GM19043 (cell line): Measurements from ENCODE around the gene KMT2B.
"Not testable (repeated sequence)": the region's sequence is repeated elsewhere in the genome, so short reads cannot be mapped to it uniquely, and the experiment has no call there.

Experiments
- ATAC-seq: cut with Tn5 transposase; IDR thresholded peaks from one replicate; pipeline ENCODE4 v1.9.1; 2021; ENCODE audit warnings: low read depth; ENCODE audit not compliant: unreplicated experiment

The KMT2B gene

DNA sequence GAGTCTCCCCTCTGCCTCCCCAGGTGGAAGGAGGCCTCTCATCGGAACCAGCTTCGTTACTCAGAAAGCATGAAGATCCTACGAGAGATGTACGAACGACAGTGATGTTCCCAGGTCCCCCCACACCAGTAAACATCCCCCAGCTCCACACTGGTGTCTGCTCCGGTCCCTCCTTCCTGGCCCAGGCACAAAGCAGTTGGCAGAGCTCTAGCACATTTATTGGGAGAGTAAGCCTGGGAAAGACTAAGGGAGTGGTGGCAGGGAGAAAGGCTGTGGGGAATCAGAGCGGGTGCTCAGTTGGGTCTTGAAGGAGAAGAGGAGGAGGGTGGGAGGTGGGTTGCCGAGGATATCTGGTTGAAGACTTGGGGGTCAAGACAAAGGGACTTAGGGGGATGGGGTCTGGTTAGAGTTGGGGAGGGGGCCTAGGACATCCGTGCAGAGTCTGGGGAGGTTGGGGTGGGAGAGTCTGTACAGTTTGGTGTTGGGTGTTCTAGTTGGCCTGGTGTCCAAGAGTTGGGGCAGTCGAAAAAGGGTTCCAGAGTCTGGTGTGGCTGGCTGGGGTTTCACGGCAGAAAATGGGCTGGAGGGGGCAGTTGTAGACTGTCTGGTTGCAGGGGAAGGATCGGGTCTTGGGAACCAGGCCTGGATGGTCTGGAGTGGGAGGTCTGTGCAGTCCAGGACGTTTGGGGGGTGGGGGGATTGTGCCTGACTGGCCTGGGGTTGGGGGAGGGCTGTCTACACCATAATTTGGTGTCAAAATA, 36.7 kb downstream of the KMT2B start:
- no peak for ATAC-seq

DNA sequence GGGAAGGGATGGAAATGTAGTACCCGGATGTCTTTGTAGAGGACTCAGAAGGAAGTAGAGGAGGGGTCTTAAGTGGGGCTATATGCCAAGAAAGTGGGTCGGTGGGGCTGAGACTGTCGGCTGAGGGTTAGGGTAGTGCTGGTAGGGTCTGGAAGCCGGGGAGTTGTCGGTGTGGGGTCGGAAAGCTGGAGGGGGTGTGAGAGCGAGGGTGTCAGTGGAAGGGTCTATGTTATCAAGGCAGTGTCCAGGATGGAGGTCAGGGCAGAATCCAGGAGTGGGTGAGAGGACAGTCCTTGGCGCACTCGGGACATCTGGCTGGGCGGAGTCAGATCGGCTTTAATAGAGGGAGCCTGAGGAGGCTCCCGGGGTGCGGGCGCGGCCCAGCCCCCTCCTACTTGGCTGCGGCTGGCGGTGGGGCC, 37.3 kb downstream of the KMT2B start:
- no peak for ATAC-seq

DNA sequence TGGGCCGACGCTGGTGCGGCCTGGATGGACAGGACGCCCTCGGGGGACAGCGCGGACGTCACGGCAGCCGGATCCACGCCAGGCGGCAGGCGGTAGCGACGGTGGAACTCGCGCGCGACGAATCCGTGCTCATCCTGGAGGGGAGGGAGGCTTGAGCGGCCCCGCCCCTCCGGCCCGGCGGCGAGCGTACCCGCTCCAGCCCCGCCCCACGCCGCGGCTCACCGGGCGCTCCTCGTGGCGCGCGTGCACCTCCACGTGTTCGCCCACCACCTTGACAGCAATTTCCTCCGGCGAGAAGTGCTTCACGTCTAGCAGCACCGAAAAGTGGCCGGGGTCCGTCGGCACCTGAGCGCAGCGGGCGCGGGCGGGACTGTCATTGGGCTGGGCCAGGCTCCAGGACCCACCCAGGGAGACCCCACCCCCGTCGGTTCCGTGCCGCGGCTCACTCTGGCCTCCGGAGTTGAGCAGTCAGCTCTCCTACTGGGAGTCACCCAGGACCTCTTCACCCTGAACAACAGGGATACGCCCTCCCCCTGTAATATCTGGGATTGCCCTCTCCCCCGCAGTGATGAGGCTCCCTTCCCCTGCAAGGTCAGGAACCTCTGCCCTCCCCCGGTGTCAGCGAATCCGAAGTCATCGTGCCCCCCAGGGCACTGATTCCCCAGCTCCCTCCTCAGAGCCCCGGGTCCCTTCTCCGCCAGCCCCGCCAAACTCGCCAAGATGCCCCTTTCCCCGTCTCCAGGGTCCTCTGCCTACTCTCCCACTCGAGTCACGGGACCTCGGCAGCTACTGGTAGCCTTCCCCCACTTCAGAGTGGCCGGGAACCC, 38.0 kb downstream of the KMT2B start:
- no peak for ATAC-seq

DNA sequence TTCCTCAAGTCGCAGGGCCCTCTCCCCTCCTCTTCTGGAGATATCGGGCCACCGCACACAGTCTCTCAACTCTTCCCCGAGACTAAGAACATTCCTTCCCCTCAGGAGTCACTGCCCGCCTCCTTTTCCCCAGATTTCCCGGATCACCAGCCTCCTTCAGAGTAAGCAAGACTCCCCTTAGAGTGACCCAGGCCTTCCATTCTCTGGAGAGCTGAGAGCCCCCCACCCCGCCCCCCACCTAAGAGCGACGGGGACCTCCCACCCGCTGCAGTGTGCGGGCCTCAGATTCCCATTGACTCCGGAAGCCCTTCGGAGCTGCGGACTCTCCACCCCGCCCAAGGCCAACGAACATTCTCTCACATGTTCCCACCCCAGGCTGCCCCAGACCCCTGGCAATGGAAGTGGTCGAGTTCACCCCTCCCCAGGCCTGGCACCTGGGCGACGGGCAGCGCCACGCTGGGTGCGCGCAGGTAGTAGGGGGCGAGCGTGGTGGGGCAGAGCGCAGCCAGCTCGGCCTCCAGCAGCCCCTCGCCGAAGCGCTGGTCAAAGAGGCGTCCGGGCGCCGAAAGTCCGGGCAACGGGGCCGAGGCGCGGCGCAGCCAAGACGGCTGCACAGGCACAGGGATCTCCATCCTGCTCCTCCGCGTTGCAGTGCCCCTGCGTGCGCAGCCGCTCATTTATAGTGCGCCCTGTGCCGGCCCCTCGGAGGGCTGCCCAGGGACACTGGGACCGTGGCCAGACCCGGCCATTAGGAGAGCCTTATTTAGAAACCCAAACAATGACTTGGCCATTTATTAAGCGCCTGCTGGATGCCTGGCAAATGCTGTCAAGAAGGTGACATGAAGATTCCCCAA, 38.8 kb downstream of the KMT2B start, which contains the start of gene HSPB6:
Gene HSPB6 (minus strand): TSS at position 653 of the 854 bp plus-strand sequence. CDS start 21 bp downstream, at position 632.
- no peak for ATAC-seq

DNA sequence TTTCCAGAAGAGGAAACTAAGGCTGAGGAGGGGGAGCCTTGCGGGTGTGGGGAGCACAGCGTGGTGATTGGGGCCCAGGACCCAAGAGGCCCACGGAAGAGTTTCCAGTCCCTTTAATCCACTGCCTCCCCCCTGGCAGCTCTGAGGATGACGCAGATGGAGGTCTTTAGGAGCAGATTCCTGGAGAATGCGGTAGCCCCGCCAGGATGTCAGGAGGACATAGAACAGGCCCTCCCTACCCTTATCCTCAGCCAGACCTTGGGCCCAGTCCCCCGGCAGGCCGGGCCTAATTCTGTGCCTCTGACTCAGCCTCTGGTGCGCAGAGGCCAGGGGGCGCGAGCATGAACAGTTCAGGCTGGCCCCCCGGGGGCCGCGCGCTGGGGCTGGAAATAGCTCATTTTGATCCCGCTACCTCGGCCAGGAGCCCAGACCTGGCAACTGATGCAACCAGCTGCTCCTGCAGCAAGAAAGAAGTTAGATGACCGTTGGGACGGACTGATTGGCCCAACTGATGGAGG, 39.5 kb downstream of the KMT2B start:
- no peak for ATAC-seq

DNA sequence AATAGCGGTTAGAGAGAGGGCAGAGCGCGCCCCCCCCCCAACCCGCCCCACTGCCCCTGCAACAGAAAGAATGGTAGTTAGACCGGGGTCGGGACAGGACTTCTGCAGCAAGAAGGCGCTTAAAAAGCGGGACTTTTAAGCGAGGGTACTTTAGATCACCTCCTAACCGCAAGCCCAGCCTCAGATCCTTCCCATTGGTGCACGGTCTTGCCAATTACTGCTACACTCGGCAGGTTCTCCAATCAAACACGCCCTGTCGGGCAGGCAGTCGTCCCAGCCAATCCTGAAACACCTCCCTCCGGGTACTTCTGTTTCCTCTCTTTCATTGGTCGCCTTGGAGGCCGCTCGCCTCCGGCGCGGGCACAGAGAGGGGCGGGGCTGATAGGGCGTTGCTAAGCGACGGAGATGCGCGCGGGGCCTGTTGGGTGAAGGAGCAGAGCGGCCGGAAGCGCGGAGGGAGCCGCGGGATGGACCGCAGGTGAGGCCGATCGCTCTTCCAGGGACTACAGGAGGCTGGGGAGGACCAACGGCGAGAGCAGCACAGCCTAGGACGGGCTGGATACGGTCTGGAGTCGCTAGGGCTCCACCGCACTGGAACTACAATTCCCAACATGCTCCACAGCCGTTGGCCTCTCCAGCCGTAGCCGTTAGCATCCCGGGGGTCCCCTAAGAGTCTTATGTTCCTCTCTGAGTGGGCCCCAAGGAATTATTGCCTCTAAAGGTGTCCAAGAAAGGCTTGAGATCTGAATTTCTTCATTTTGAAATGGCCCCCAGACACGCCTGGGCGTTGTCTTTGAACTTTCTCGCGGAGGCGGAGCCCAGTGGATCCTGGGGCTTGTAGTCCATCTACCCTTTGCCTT, 40.2 kb downstream of the KMT2B start, which contains the start of gene PROSER3:
Gene PROSER3 (plus strand): TSS at position 428 of the 860 bp plus-strand sequence. CDS start 40 bp downstream, at position 468.
- ATAC-seq = peak; percentile 99

DNA sequence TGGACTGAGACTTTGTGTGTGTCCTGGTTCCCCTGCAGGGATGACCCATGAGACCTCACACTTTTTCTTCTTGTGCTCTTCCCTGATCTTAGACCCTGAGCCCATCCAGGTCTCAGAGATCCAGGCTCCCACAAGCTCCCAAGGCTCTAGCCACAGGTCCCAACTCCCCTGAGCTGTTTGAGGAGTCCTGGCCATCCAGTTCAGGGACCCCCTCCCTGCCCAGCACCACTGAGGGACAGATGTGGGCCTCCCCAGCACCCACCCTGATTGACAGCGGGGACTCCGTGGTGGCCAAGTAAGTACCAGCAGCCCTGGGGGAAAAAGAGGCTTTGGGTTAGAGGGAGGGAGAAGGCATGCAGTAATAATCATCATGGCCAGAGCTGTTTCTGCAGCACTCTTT, 41.9 kb downstream of the KMT2B start:
- ATAC-seq = no peak

DNA sequence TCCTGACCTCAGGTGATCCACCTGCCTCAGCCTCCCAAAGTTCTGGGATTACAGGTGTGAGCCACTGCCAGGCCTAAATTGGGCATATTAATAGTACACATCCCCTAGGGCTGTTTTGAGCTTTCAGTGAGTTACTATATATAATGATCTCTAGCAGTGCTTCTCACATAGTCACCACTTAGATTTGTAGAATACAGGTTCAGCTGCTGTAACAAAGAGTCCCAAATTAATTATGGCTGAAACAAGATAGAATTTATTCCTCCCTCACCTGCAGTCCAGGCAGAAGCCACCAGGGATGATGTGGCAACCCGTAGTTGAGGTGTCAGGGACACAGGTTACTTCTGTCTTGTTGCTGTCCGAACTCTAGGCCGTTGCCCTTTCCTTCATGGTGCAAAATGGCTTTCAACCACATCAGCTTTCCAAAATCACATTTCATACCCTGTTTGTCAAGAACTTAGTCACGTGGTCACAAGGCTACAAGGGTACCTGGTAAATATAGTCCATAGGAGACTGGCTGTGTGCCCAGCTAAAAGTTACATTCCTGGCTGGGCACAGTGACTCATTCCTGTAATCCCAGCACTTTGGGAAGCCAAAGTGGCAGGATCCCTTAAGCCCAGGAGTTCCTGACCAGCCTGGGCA, 43.0 kb downstream of the KMT2B start:
- no peak for ATAC-seq

DNA sequence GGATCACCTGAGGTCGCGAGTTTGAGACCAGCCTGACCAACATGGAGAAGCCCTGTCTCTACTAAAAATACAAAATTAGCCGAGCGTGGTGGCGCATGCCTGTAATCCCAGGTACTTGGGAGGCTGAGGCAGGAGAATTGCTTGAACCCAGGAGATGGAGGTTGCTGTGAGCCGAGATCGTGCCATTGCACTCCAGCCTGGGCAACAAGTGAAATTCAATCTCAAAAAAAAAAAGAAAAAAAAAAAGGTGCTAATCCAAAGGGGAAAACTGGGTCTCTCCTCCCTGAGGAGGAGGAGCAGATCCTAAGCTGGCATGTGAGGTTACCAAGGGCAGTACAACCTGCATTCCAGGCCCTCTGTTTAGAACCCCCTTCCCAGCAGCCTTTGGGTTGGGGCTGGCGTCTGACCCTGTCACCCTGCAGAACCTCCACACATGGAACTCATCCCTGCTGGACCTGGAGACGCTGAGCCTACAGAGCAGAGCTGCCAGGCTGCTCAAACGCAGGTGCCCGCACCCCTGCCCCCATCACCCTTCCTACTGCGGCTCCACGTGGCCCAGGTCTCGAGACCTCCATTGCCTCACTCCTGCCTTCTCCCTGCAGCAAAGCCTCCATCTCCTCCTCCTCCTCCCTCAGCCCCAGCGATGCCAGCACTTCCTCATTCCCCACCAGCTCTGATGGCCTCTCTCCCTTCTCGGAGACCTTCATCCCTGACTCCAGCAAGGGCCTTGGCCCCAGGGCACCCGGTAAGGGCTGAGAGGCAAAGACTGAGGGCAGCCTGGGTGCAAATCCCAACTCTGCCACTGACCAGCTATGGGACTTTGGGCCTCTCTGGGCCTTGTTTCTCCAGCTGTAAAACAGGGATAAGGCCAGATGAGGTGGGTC, 46.9 kb downstream of the KMT2B start:
- ATAC-seq = no peak

DNA sequence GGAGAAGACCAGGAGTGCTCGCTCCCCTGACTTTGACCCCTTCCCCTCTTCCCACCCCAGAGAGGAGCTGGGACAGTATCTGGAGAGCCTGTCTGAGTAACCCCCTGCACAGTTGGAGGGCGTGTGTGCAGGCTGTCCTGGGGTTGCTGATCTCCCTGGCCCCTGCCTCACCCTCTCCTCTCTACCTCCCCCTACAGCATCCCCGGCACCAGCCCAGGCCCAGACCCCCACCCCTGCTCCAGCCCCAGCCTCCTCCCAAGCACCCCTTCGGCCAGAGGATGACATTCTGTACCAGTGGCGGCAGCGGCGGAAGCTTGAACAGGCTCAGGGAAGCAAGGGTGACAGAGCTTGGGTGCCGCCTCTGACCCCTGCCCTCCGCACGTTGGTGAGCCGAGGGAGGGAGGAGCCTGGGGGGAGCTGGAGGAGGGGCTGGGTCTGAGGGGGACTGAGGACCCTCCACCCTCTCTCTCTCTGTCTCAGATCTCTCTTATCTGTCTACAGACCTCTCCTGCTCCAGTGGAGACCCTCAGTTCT, 48.8 kb downstream of the KMT2B start:
- no peak for ATAC-seq

DNA sequence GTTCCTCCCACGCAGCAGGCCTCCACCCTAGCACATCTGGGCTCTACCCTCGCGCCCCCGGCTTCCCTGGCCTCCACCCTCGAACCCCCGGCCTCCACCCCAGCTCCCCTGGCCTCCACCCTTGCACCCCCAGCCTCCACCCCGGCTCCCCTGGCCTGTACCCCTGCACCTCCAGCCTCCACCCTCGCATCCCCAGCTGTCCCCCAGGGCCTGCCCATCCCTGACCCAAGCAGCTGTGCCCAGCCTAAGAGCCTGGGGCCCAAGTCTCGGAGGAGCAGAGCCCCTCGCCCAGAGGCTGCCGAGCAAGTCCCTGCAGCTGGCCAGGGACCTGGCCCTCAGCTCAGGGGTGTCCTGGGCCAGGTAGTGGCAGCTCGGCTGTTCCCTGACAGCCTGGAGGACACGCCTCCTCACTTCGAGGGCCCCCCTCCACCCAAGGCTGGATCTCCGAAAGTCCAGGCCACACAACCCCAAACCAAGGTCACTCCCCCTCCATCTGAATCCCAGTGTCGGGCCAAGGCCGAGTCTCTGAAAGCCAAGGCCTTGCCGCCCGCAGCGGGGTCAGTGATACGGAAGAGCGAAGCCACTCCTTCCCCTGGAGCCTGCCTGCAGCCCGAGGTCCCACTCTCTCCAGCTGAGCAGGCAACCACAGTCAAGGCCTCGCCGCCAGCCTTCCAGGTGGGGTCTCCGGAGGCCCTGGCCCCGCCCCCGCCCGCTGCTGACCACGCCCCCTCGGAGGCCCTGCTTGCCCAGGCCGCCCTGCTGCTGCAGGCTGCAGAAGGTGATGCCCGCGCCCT, 49.7 kb downstream of the KMT2B start:
- no peak for ATAC-seq

DNA sequence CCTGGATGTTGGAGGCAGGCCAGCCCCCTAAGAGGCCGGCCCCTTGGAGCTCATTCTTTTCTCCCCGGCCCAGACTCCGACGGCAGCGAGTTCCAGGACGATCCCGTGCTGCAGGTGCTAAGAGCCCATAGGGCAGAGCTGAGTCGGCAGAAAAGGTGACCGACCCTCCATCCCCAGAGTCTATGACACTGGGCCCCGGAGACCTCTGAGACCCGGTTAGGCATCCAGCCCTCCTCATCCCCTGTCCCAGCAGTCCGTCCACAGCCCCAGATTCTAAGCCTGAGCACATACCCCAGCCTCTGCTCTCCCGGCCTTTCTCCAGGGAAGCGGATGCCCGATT, 50.2 kb downstream of the KMT2B start:
- ATAC-seq = no peak

DNA sequence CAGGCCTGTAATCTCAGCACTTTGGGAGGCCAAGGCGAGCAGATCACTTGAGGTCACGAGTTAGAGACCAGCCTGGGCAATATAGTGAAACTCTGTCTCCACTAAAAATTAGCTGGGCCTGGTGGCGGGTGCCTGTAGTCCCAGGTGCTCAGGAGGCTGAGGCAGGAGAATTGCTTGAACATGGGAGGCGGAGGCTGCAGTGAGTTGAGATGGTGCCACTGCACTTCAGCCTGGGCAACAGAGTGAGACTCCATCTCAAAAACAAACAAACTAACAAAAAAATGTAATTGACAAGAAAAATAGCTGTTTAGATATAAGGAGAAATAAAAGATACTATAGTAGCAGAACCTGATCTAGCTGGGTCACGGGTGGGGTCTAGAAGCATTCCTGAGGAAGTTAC, 54.6 kb downstream of the KMT2B start:
- ATAC-seq = not testable (repeated sequence)

DNA sequence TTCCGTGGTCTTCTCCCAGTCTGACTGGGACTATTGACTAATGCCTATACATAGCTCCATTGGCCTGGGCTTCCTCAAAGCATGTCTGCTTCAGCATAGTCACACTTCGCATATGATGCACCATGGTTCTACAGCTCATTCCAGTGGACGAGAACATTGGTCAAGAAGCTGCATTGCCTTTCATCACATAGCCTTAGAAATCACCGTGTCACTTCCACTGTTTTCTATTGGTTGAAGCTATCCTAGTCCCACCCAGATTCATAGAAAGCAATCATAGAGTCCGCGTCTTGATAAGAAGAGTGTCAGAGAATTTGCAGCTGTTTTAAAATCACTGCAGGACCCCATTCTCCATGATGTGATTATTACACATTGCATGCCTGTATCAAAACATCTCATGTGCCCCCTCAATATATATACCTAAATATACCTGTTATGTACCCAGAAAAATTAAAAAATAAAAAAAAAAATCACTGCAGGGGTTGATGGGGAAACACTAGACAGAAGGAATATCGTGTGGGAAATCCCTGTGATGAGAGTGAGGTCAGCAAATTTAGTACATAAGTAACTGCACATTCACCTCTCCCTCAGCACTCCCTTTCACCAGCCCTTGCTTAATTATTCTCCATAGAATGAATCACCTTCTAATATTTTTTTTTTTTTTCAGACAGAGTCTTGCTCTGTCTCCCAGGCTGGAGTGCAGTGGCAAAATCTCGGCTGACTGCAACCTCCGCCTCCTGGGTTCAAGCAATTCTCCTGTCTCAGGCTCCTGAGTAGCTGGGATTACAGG, 55.4 kb downstream of the KMT2B start:
- no peak for ATAC-seq

DNA sequence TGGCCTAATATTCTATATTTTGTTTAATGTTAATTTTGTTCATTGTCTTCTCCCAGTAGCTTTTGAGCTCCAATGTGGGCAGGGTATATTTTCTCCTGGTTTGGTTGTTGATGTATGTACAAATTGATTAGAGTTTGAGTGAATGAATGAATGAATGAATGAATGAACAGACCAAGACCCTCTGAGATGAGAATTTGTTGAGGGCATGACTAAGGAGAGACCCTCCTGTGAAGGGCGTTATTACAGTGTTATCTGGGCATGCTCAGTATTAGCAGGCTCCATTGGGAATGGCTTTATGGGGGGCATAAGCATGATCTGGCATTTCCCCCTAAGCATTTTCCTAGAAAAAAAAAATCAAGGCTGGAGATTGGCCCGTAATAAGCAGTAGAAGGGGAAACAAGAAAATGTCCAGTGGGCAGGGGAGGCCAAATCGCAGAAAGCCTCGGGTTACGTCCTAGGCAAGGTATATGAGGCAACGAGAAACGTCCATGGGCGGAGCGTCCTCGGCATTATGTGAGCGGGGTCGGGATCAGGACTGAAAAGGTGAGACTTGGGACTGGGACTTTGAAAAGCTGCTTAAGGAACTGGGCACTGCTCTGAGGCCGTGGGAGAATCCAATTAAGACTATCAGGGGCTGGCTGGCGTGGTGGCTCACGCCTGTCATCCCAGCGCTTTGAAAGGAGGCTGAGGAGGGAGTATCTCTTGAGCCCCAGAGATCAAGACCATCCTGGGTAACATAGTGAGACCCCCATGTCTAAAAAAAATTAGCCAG, 56.7 kb downstream of the KMT2B start:
- ATAC-seq = no peak

DNA sequence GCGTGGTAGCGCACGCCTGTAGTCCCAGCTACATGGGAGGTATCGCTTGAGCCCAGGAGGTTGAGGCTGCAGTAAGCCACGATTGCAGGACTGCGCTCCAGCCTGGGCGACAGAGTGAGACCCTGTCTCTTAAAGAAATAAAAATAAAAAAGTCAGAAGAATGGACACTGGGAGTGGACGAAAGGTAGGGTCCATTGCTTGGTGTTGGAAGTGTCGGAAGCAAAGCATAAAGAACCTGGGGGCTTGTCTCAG, 57.2 kb downstream of the KMT2B start:
- no peak for ATAC-seq
